RKO (cell line): ENCODE results near the gene S100B.
"Not testable (repeated sequence)": the region's sequence is repeated elsewhere in the genome, so short reads cannot be mapped to it uniquely, and the experiment has no call there.

Experiments
- DNase-seq: peaks from one replicate; pipeline ENCODE4 v3.0.0-alpha.2; 2016; ENCODE audit warnings: low spot score

Gene S100B

DNA sequence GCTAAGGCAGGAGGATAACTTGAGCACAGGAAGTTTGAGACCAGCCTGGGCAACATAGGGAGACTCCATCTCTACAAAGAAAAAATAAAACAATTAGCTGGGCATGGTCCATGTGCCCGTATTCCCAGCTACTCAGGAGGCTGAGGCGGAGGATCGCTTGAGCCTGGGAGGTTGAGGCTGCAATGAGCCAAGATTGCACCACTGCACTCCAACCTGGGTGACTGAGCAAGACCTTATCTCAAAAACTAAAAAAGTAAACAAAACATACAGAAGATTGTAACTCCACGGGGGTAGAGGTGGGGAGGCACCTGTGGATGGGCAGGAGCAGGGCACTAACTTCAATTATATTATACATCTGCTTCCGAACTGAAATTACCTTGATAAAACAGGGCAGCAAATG lies 4.6 kb downstream of the S100B start:
- DNase-seq: no peak

DNA sequence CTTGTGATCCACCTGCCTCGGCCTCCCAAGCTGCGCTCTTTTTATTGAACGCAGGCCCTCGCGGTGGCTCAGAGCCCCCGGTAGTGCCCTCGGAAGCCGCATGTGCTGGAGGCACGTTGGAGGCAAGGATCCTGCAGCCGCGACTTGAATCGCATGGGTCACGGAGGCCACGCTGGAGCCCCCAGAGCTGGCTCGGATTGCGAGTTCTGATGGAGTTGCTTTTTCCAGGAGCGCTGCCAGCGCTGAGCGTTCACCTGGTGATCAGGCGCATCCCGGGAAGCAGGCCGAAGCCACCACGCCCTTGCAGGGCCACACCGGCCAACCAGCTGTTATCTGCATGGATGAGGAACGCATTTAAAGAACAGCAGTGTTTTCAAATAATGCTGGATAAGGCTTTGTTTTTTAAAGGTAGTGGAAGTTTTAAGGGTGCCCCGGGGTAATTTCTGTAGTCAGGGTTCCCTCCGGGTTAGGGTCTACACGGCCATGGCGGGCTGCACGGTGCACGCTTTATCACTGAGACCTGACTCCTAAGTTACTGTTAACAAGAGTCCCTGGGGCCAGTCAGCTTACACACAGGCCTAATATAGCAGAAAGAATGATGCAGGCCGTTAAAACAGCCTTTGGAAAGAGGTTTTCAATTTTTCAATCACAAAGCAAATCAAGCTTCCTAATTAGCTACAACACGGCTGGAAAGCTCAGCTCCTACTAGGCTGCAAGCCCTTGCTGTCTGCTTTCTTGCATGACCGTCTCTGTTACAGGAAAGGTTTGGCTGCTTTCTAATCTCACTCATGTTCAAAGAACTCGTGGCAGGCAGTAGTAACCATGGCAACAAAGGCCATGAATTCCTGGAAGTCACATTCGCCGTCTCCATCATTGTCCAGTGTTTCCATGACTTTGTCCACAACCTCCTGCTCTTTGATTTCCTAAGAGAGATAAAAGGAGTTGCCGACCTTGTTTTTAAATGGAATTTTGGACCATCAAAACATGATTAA lies 6.0 kb downstream of the S100B start:
- DNase-seq: no peak

DNA sequence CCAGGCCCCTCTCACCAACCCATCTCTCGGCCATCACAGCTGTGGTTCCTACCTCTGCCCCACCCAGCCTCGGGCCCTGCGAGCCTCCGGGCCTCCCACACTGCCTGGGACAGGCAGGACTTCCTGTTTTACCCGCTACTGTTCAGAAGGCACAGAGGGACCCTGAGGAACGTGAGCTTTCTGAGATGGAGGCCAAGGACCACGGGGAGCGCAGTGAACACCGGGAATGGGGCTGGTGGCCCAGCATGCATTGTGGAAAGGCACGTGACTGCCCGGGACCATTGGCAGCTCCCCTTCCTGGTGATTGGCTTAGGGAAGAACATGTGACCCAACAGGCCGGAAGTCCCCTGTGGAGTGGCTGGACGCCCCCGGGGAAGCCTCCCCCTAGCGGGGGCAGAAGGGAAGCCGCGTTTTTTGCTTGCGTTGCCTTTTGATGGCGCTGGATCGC lies 7.0 kb downstream of the S100B start:
- DNase-seq: no peak

DNA sequence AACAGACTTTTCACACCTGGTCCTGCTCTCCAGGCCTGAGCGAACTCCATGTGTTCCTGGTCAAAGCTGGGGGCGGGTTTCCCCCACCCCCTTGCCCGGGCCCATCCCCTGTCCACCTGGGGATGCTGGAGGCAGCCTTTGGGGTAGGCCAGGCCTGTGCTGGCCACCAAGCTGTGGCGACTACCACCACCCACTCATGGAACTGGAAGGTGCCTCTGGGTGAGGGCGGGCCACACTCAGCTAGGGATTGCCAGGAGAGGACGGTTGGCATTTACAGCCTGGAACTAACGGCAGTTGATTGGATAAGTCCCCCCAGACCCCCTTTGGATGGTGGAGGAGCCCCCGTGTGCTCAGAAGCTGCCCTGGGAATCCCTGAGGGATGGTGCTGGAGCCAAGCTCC lies 7.9 kb downstream of the S100B start:
- DNase-seq: no peak

DNA sequence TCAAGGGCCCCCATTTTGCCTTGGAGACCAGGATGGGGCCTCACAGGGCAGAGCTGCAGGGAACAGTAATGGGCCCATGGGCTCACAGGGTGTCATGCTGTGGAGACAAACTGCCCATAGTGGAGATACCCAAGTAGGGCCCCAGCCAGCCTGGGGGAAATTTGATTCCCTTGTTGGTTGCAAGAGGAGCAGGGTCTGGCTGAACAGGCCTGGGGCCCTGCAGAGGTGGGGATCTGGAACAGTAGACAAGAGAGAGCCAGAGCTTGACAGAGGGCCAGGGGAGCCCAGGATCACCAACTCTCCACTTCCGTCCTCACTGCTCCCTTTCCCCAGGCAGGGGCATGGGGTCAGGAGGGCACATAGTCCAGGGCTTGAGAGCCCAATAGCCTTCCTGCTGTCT lies 8.7 kb downstream of the S100B start:
- DNase-seq: no peak

DNA sequence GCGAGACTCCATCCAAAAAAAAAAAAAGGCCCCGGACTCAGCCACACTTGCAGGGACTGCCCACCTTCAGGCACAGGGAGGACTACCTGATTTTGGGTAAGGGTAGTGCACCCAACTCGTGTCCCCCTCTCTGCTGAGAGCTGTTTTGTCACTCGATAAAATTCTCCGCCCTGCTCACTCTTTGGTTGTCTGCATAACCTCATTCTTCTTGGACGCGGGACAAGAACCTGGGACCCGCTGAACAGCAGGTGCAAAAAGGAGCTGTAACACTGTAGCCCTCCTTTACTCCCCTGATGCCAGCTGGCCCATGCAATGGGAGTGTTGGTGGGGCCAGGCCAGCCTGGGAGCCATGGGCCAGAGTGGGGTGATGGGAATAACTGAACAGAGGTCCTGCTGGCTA lies 10.6 kb downstream of the S100B start:
- no peak for DNase-seq

DNA sequence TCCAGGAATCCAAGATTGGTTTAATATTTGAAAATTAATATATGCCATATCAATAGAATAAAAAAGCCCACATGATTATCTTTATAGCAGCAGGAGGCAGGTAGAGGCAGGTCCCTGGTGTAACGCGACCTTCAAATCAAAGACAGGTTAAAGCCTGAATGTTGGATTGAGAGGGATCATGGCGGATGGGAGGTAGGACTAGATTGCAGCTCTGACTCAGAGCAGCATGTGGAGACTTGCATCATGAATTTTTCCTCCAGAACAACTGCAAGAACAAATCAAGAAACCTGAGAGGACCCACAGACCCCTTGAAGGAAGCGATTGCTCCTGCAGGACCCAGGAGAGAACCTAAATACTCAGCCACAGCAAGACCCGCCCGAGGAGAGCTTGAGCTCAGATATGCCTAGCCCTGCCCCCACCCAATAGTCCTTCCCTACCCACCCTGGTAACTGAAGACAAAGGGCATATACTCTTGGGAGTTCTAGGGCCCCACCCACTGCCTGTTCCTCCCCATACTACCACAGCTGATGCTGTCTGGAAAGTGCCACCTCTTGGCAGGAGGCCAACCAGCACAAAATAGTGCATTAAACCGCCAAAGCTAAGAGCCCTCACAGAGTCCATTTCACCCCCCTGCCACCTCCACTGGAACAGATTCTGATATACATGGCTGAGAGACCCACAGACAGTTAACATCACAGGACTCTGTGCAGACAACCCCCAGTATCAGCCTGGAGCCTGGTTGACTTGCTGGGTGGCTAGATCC lies 19.5 kb downstream of the S100B start:
- no peak for DNase-seq

DNA sequence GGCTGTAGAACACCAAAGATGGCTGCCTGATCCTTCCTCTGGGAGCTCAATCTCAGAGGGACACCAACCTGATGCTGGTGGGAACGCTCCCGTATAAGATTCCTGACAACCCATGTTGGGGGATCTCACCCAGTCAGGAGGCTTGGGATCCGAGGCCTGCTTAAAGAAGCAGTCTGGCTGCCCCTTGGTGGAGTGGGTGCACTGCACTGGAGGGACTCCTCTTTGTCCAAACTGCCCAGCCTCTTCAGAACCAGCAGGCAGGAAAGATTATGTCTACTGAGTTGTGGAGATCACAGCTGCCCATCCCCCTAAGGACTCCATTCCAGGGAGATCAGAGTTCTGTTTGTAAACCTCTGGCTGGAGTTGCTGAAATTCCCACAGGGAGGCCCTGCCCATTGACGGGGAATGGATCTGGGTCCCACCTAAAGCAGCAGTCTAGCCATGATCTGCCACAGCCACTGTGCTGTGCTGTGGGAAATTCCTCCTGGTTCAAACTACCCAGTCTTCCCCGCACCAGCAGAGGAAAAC lies 23.0 kb downstream of the S100B start:
- no peak for DNase-seq

DNA sequence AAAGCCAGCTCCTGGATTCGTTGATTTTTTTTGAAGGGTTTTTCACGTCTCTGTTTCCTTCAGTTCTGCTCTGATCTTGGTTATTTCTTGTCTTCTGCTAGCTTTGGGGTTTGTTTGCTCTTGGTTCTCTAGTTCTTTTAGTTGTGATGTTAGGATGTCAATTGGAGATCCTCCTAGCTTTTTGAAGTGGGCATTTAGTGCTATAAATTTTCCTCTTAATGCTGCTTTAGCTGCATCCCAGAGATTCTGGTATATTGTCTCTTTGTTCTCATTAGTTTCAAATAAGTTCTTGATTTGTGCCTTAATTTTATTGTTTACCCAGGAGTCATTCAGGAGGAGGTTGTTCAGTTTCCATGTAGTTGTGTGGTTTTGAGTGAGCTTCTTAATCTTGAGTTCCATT lies 25.5 kb downstream of the S100B start:
- DNase-seq: not testable (repeated sequence)

DNA sequence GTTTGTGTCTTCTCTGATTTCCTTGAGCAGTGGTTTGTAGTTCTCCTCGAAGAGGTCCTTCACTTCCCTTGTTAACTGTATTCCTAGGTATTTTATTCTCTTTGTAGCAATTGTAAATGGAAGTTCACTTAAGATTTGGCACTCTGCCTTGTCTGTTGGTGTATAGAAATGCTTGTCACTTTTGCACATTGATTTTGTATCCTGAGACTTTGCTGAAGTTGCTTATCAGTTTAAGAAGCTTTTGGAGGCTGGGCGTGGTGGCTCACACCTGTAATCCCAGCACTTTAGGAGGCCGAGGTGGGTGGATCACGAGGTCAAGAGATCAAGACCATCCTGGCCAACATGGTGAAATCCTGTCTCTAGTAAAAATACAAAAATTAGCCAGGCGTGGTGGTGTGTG lies 27.1 kb downstream of the S100B start:
- DNase-seq: not testable (repeated sequence)

DNA sequence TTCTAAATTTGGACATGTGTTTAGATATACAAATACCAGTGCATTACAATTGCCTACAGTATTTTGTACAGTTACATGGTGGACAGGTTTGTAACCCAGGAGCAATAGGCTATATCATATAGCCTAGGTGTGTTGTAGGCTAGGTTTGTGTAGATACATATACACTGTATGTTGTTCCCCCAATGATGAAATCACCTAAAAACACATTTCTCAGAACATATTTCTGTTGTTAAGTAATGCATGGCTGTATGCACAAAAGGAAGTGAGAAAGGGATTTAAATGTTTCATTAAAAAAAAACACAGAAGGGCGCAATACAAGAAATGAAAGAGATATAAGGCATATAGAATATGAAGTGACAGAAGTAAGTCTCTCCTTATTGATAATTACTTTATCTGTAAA lies 32.0 kb downstream of the S100B start:
- DNase-seq: no peak

DNA sequence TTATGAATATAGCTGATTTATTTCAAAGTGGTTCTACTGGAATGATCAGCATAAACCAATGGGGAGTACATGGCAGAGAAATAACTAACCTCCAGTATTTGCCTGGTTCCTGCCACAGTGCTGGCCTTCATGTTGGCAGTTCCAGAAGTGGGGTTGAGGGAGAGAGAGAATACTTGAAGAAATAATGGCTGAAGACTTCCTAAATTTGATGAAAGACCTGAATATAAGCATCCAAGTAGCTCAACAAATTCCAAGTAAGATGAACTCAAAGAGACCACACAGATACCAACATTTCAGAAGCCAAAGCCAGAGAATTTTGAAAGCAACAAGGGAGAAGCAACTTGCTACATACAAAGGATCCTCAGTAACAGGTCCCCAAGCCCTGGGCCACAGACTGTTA lies 34.3 kb downstream of the S100B start:
- no peak for DNase-seq

DNA sequence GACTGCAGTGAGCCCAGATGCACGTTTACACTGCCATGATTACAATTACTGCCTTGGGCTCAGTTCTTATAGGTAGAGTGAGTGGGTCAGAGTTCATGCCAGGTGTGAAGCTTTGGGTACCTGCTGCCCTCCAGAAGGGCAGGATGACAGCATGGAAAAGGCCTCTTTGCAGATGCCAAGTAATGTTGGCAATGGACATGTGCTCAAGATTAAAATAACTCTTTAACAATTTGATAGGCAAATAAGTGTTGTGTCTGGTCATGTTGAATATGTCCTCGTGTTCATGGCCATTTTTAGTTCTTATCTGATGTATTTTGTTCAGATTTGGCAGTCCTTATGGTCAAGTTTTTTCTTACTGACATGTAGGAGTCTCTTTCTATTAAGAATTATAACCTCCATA lies 34.8 kb downstream of the S100B start:
- no peak for DNase-seq

DNA sequence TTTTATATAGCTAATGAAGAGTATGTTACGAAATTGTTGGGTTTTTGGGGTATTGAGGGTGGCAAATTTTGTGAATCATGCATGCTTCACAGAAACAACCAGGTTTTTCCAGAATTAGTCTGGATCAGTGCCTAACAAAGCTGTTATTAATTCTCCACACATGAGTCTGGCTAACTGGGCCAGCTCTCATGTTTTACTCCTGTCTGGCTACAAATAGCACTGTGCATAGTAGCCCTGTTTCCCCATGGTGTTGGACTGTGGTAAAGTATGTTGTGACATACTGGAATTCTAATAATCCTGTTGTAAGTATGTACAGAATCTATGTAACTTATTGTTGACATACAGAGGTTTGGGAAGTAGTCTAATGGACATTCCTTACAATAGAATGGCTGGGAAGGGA lies 35.8 kb downstream of the S100B start:
- no peak for DNase-seq

DNA sequence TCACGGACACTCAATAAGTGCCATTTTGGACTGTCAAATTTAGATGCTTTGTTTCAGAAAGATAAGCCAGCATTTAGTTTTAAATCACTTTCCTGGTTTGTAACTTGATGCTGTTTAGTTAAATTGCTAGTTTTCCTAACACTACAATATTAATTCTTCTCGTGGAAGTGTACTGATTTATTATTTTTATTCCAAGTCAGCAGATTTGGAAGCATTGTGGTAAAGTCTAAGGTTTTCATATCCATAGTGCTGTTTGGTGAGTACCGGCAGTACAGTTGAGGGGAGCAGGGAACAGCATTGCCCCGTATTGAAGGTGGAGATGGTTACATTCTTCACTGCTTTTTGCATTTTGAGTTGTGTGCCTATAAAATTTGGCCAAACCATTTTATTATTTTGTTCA lies 36.3 kb downstream of the S100B start:
- no peak for DNase-seq

DNA sequence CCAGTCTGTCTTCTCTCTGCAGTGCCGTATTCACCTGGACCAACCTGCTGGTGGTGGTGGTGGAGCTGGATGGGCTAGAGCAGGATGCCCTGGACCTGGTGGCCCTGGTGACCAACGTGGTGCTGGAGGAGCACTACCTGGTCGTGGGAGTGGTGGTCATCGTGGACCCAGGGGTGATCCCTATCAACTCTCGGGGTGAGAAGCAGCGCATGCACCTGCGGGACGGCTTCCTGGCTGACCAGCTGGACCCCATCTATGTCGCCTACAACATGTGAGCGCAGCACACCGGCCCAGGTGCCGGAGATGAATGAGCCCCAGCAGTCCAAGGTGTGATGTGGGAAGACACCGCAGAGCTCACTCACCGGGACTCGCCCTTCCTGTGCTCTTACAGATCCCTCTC lies 37.5 kb downstream of the S100B start:
- DNase-seq: no peak

DNA sequence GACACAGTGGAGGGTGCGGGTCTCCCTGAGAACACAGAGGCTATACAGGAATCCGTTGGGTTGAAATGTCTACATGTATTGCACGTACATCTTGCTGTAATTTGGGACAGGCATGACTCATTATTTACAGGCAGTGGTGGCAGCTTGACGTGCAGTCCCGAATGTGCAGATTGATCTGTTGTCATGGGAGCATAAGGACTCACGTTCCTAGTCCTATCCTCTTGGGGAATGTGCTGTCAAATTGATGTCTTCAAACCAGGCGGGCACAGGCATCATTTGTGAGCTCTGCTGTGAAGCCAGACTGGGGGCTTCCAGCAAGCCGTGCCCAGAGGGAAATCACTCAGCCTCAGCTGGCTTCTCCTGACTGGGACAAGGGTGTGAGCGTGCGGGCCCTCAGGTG lies 40.5 kb downstream of the S100B start:
- no peak for DNase-seq

DNA sequence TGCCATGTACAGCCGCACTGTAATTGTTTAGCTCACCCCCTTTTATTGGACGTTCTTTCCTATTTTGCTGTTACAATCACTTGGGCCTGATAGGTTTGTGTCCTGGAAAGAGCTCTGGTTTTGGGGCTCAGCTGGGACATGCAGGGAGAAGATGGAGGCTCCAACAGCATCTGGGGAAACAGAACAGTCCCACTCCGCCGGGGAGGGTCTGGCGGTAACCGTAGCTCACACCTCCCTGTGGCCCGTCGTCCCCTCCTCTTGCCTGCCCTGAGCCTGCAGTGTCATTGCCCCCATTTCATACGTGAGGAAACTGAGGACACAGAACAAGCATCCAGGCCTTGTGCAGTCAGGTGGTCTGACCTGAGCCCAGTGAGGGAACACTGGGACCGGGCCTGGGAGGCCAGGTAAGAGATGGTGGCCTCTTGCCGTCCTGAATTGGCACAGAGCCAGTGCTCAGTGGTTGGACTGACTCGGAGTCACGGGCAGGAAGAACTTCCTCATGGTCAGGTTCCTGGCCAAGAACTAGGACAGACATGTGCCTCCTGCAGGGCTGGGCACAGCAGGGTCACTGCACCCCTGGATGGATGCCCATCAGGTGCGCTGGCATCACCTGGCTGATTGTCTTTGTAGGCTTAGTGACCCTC lies 41.8 kb downstream of the S100B start:
- DNase-seq: no peak

DNA sequence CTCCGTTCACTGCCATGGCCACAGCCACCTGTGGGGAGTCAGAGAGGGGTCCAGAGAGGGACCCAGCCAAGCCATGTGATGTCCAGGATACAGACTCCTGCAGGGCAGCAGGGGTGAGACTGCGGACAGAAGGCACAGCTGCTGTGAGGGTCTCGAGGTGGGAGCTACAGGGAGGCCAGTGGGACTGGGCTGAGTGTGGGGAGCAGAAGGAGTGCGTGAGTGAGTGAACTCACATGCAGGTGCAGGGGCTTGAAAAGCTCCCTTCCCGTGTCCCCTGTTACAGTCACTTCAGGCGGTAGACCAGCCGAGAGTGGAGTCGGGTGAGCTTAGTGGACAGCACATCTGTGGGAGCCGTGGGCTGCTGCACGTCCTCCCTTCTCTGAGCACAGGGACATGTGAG lies 42.4 kb downstream of the S100B start:
- no peak for DNase-seq

DNA sequence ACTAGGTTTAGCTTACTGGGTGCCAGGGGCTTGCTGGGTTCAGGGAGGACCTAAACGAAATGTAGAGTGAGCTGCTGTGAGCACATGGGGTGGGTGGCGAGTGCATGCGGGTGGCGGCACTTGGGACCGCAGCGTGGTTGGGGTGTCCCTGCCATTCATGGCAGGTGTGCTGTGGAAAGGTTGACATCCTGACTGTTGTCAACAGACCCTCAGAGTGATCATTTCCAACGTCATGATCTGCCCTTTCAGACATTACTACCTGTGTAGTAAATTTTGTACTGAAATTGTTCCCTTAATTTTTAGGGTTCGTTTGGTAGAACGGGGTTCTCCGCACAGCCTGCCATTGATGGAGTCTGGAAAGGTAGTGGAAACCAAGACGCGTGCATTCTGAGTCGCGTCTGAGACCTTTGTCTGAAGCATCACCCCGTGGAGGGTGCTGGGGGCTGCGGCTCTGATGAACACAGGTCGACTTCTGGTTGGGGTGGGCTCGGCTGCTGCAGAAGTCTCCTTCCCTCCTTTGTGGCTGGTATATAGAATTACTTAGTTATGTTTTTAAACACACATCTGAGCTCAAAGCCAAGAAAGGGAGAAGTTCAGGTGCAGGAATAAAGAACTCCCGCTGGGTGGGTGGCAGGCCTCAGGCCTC lies 43.3 kb downstream of the S100B start:
- no peak for DNase-seq

DNA sequence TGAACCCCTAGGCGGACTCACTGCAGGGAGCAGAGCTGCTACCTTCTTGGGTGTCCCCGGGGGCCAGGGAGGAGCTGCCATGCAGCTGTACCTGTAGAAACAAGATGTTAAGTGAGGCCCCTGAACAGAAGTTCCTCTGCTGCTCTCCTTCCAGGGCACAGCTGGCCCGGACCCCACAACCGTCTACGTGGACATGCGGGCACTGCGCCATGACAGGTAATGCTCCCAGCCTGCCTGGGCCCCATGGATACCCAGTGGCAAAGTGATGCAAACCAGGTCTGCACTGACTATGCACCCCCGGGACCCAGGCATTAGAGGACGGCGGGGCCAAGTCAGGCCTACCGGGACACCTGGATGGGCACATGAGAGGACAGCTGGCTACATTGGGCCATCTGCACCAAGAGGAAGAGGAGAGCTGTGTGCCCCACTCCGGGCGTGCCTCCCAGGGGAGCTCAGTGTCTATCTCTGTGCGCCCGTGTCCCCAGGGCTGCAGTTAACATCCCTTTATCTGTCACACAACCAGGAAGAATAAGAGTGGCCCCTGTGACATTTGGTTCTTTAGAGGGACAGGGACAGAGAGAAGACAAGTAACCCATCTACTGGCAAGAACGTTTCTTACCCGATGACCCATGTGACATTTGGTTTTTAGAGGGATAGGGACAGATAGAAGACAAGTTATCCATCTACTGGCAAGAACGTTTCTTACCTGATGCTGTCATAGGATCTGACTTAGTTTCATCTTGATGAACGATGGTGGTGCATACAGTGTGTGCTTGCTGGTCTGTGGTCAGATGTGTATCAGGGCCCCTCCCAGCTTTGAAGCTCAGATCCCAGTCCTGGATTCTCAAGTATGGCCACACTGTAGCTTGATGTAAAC lies 44.1 kb downstream of the S100B start:
- no peak for DNase-seq
